Measurements from ENCODE around the gene SRSF3.
"Not testable (repeated sequence)": the region's sequence is repeated elsewhere in the genome, so short reads cannot be mapped to it uniquely, and the experiment has no call there.

SRSF3 gene

DNA sequence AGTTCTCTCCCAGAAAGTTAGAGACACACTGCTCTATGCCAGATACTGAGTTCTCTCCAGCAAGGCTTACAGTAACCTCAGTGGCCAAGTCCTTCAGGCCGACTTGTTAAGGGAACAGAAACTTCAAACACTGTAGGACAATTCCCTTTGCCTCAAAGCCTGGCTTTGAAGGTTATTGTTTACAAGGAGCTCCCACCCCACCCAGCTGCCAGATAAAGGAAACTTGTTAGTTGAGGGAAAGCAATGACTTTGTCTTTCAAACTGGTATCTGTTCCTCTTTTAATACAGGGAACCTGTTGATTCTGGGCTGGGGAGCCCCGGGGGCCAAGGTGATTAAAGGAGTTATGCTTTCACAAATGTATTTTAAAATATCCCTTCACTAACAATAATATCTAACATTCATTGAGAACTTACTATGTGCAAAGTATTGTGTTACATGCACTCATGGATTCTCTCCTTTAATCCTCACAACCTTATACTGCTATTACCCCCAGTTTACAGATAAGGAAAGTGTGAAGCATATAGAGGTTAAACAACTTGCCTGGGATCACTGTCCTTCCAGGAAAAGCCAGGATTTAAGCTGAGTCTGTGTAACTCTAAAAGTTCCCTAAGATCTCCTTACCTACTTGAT, 56.8 kb downstream of the SRSF3 start:
- TF ChIP-seq, protein P1, sequence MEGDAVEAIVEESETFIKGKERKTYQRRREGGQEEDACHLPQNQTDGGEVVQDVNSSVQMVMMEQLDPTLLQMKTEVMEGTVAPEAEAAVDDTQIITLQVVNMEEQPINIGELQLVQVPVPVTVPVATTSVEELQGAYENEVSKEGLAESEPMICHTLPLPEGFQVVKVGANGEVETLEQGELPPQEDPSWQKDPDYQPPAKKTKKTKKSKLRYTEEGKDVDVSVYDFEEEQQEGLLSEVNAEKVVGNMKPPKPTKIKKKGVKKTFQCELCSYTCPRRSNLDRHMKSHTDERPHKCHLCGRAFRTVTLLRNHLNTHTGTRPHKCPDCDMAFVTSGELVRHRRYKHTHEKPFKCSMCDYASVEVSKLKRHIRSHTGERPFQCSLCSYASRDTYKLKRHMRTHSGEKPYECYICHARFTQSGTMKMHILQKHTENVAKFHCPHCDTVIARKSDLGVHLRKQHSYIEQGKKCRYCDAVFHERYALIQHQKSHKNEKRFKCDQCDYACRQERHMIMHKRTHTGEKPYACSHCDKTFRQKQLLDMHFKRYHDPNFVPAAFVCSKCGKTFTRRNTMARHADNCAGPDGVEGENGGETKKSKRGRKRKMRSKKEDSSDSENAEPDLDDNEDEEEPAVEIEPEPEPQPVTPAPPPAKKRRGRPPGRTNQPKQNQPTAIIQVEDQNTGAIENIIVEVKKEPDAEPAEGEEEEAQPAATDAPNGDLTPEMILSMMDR (conservative IDR thresholded peaks at IDR 0.05; ENCODE audit: low read depth, low read length): no peak
- H3K4me3 ChIP-seq (ENCODE audit: low read length): no peak overlapping the region
- DNase-seq (ENCODE audit: low read depth): no peak

DNA sequence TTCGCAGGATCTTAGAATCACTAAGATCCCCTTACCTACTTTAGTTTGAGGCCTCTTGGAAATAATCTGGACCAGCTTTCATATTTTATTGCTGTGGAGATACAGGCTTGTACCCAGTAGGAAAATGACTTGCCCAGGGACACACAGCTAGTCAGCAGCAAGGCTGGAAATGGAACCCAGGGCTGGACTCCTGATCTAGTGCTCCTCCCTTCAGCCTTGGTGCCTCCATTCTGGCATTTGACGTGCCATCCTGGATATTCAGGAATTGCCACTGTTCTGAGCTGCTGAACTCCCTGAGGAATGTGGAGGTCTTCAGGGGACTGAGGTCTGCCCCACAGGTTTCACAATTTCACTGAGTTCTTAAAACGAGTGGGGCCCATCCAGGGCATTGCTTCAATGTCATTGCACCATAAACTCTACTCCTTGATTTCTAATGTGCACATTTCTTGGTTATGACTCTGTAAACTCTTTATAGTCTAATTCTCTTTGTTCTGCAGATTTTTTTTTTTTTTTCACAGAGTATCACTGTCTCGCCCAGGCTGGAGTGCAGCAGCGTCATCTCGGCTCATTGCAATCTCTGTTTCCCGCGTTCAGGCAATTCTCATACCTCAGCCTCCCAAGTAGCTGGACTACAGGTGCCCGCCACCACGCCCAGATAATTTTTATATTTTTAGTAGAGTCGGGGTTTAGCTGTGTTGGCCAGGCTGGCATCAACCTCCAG, 57.7 kb downstream of the SRSF3 start:
- H3K4me3 ChIP-seq (ENCODE audit: low read length): no peak overlapping the region
- TF ChIP-seq, protein P1 (conservative IDR thresholded peaks at IDR 0.05; ENCODE audit: low read depth, low read length): no peak
- DNase-seq (ENCODE audit: low read depth): no peak

DNA sequence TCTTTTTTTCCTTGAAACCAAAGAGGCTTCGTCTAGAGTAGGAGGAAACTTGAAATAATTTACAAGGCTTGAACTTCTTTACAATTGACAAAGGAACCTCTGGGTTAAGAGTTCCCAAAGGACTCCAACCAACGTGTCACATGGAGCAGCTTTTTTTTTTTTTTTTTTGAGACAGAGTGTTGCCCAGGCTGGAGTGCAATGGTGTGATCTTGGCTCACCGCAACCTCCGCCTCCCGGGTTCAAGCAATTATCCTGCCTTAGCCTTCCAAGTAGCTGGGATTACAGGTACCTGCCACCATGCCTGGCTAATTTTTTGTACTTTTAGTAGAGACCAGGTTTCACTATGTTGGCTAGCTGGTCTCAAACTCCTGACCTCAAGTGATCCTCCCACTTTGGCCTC, 60.3 kb downstream of the SRSF3 start:
- H3K4me3 ChIP-seq (ENCODE audit: low read length); DNase-seq (ENCODE audit: low read depth): not testable (repeated sequence)

Measured in retinal pigment epithelial cell (primary cell).